ENCODE data around the gene RIOK2. TPM values are rescaled to one million over a fixed set of nuclear protein-coding genes. Genes with fewer than 3 reads are reported as not detected.
"Not testable (repeated sequence)": the region's sequence is repeated elsewhere in the genome, so short reads cannot be mapped to it uniquely, and the experiment has no call there.

RIOK2 gene
- total RNA-seq, 1 experiment from 2014 or later: 29.9 TPM

GRCh38 chr5:97167435-97167834 lies 15.6 kb downstream of the RIOK2 start:
- DNase-seq (ENCODE audit: low read depth): no peak

GRCh38 chr5:97165726-97166125 lies 17.3 kb downstream of the RIOK2 start:
- DNase-seq (ENCODE audit: low read depth): no peak

DNA sequence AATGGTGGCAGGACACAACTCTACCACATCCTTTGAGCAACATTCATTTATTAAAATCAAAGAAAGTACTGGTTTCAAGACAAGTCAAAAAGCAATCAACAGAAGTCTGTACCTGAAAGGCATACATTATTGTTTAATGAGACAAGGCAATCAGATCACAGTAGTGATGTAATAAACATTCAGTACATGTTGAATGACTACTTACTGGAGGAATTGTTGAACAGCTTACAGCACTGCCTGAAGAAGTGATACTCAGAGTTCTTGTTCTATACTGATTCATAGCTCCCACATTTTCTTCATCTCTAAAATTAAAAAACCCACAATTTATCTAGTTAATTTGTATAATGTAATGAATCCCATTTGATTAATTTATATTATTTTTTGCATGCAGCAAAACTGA lies 18.2 kb downstream of the RIOK2 start:
- no peak for DNase-seq (ENCODE audit: low read depth)

GRCh38 chr5:97163790-97164285 lies 19.2 kb downstream of the RIOK2 start:
- DNase-seq (ENCODE audit: low read depth): no peak

DNA sequence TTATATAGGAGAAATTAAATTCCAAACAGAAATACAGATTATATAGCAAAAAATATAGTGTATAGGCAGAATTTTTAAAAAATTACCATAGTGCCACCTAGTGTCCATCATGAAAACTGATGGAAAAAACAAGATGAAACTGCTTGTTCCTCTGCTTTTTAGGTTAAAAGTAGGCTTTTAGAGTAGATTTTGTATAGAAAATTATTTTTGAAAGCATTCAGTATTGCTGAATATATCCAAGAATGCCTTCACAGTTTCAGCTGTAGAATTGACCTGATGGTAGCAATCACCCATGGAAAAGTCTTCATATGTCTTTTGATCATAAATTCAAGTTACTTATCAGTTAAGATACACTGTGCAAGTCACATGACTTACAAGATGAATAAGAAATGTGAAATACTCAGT lies 19.7 kb downstream of the RIOK2 start:
- peak; percentile 22 for DNase-seq (ENCODE audit: low read depth)

DNA sequence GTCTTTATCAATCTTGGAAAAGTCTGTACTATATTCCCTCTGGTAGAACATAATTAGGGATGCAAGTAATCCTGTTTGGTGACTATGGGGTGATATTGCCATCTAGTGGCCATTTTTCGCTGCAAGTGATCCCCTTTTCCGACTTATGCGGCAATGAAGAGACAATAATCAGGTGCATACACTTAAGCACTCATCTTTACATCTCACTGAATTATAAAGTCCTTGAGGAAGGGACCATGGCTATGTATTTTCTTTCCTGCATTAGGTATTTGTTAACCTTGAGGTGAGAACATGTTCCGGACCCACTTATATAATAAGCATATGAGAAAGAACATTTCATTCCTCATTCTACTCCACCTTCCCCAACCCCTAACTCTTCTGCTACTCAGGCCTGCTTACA lies 21.0 kb downstream of the RIOK2 start:
- peak; percentile 73 for DNase-seq (ENCODE audit: low read depth)

DNA sequence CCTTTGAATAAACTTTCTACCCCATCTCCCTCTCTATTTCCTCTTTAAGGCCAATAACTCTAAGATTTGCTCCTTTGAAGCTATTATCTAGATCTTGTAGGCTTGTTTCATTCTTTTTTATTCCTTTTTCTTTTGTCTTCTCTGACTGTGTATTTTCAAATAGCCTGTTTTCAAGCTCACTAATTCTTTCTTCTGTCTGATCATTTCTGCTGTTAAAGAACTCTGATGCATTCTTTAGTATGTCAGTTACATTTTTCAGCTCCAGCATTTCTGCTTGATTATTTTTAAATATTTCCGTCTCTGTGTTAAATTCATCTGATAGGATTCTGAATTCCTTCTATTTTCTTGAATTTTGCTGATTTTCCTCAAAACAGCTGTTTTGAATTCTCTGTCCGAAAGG lies 25.4 kb downstream of the RIOK2 start:
- no peak for DNase-seq (ENCODE audit: low read depth)

DNA sequence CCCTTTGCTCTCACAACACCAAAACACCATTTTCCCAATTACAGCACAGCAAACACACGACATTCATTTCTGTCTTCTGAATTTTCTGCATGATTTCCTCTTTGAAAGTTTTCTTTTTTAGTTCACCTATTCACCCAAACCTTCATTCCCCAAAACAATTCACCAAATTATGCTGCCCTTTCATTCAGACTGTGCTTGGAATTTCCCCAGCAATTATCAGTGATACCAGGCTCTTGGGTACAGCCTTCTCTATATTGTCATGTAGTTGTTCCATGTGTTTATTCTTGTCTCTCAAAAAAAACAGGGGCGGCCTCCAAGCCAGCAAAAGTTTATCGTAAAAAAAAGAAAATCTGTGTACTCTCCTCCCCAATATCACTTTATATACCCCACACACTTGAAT lies 31.7 kb downstream of the RIOK2 start:
- no peak for DNase-seq (ENCODE audit: low read depth)

DNA sequence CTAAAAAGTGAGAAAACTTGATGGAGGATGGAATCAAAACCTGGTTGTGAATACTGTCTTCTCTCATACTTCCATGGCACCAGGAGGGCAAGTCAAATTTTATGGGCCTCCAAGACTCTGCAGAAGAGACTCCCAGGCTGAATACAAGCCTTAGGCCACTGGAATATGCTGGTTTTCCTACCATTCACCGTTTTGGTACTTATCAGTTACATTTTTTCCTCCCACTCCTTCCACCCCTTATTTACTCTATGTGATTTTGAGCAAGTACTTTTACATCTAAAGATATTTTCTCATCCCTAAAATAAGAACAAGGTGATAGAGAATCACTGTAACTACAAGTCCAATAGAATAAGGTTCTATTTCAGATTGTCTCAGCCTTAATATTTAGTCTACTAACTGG lies 32.6 kb downstream of the RIOK2 start:
- no peak for DNase-seq (ENCODE audit: low read depth)

- DNase-seq (ENCODE audit: low read depth): no peak
These were observed 33.3 kb downstream of the RIOK2 start for GRCh38 chr5:97149709-97150108.

- no peak for DNase-seq (ENCODE audit: low read depth)
These were observed 34.8 kb downstream of the RIOK2 start for GRCh38 chr5:97148288-97148687.

DNA sequence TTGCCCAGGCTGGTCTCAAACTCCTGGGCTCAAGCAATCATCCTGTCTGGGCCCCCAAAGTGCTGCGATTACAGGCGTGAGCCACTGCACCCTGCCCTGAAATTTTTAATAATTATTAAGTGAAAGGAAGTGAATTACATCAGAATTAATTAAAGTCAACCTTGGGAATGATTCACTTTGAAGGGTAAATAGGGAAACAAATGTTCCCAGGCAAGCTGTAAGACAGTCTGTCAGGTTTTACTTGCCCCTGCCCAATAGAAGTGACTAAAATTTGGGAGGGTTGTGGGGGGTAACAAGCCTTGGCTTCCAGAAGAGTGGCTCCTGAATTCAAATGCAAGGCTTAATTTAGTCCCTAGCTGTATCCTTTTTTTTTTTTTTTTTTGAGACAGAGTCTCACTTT lies 39.3 kb downstream of the RIOK2 start:
- DNase-seq (ENCODE audit: low read depth): no peak

DNA sequence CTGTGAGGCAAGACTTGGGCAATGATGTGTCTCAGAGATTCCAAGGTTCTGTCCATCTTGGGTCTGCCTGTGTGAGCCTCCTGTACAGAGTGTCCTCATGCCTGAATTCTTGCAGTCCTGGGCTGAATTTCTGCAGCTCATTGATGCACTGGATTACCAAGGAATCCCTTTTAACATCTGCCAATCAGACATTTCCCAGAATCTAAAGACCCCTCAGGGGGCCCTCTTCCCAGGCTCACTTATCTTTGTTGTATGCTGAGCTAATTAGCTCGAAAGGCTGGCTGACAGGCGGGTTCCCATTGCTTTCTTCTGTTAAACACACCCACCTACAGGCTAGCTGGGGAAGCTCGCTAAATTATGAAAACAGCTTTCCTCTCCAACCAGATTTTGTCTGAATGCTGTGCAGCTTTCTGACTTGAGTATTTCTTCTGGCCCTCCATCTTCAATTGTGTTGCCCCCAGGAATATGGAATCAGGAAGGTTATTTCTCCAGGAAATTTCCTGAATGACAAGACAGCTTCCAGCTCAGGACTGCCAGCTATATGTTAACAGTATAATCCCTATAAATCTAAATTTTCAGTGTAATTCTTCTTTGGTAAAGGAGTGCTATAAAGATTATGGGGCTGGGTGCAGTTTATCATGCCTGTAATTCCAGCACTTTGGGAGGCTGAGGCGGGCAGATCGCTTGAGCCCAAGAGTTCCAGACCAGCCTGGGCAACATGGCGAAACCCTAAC lies 40.4 kb downstream of the RIOK2 start, which contains the start of gene LIX1:
LIX1 (minus strand) TSS at position 91 of the 734 bp plus-strand sequence; CDS start at position 56, 35 bp downstream.
- peak; percentile 34 for DNase-seq (ENCODE audit: low read depth)

GRCh38 chr5:97141539-97141938 lies 41.5 kb downstream of the RIOK2 start:
- no peak for DNase-seq (ENCODE audit: low read depth)

GRCh38 chr5:97141031-97141430 lies 42.0 kb downstream of the RIOK2 start:
- DNase-seq (ENCODE audit: low read depth): no peak

DNA sequence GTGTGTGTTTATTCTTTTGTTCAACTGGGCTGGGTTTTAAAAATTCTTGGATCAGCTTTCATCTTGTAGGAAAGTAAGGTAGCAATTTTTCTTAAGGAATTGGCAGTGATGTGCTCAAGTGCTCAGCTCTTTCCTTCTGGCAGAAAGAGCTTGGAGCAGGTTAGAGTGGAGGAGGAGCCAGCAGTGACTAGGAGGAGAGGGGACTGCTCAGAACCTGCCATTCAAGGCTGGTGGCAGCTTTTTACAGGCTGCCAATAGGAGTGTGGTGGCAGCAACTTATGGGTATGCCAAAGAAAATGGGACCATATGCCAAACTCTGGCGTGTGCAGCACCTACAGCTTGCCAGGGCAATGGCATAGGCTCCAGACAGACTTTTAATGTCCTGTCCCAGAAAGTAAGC lies 42.8 kb downstream of the RIOK2 start:
- not testable (repeated sequence) for DNase-seq (ENCODE audit: low read depth)

DNA sequence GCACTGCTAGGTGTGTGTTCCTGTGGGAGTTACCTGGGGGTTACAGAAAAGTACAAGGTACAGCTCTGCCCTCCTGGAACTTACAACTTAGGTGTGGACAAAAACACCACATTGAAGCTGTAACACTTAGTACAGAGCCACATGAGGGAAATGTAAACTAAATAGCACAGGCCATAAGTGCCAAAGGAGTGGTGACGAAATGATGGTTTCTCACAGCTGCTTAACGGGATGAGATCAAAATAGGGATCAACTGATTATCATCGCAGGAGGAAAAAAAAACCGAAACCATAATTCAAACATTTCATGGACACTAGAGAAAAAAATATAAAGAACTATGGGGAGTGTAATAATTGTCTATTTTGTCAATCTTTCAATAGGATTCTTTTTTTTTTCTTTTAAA lies 46.6 kb downstream of the RIOK2 start:
- DNase-seq (ENCODE audit: low read depth): peak; percentile 4

DNA sequence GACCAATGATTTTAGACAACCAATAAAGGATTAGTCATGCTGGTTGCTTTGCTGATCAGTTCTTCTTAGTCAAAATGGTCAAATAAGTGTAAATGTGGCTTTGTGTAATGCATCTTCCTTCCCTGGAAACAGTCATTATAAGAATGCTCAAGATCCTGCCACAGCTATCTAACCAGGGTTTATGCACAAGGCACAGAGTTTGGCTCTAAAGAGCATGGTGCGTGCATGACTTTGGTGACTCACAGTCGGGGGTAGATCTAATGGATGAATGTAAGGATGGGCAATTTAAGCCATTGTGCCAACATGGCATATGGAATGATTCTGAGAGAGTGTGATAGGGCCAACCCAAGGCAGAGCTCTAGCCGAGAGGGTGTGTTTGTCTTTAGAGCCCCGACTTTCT lies 47.2 kb downstream of the RIOK2 start:
- DNase-seq (ENCODE audit: low read depth): no peak

GRCh38 chr5:97134634-97135033 lies 48.4 kb downstream of the RIOK2 start:
- DNase-seq (ENCODE audit: low read depth): no peak

DNA sequence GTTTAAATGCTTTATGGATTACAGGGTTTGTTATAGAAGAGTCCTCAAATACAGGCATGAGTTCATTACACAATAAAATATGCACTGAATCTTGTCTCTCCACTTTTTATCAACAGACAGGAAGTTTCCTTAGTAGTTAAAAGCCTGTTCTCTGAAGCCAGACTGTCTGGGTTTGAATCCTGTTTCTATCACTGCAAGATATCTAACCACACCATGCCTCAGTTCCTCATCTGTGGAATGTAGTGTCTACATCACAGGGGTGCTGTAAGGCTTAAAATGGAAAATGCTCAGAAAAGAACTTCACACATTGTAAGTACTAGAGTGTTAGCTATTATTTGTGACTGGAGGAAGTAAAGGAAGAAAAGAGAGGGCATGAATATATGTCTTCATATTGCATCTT lies 49.9 kb downstream of the RIOK2 start:
- DNase-seq (ENCODE audit: low read depth): no peak

DNA sequence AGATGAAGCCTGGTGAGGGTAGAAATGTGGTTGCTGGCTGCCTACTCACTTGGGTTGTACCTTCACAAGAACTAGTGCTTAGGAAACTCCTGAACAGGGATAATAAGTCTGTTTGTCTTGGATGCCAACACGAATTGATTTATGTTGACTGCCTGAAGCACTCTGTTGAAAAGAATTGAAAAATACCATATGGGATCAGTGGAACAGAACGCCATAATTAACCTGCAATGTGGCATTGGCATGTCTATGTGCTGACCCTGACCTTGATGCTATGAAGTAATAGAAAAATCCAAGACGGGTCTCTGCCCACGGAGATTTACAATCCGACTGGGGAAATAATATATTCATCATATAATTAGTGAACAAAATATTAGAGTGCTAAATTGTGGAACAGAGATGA lies 51.1 kb downstream of the RIOK2 start:
- DNase-seq (ENCODE audit: low read depth): no peak

- peak; percentile 27 for DNase-seq (ENCODE audit: low read depth)
These were observed 51.8 kb downstream of the RIOK2 start for GRCh38 chr5:97131139-97131710.

- DNase-seq (ENCODE audit: low read depth): no peak
These were observed 55.3 kb downstream of the RIOK2 start for GRCh38 chr5:97127727-97128126.

Measured in LHCN-M2 (cell line).